Tibial artery (tissue), 4 donors: ENCODE results near the gene SGO1.

ENCODE experiments used
- DNase-seq, 2 donors: peaks; one replicate each; pipeline ENCODE4 v3.0.0-alpha.2; 2019
- H3K27ac ChIP-seq, 2 donors: fragments of 200-600 bp; sonication (generic) in 1 of 2; 1 replicate in 1 of 2; 2 replicates in 1 of 2; pipeline ENCODE4 v1.5.1; 2018 to 2019; ENCODE audit warnings: mild to moderate bottlenecking in 1 of 2
- H3K27me3 ChIP-seq, 2 donors: fragments of 200-600 bp; sonication (generic) in 1 of 2; one replicate each; pipeline versions ENCODE4 v1.5.1 to v1.6.0; 2016 to 2019
- H3K36me3 ChIP-seq, 3 donors: fragments of 200-600 bp; sonication (generic) in 2 of 3; one replicate each; pipeline ENCODE4 v1.5.1; 2016 to 2019; ENCODE audit warnings: mild to moderate bottlenecking in 2 of 3
- H3K4me1 ChIP-seq, 4 donors: fragments of 200-600 bp; sonication (generic) in 2 of 4; 1 replicate in 3 of 4; 2 replicates in 1 of 4; pipeline ENCODE4 v1.5.1; 2016 to 2019
- H3K4me3 ChIP-seq, 2 donors: fragments of 200-600 bp; sonication (generic) in 1 of 2; 1 replicate in 1 of 2; 2 replicates in 1 of 2; pipeline ENCODE4 v1.5.1; 2018 to 2019; ENCODE audit warnings: mild to moderate bottlenecking in 2 of 2
- H3K9me3 ChIP-seq, 3 donors: fragments of 200-600 bp; sonication (generic) in 1 of 3; one replicate each; pipeline ENCODE4 v1.5.1; 2016 to 2019
- CTCF ChIP-seq, 2 experiments: fragments of 200-600 bp in 1 of 2; fragments of 450-650 bp in 1 of 2; IDR thresholded peaks; one replicate each; pipeline ENCODE4 v1.5.1; 2017 to 2019; ENCODE audit warnings: antibody characterized with exemption in 2 of 2, mild to moderate bottlenecking in 1 of 2, moderate library complexity in 1 of 2
- intact Hi-C: fragments of 100-400 bp; cut with DNase I; formaldehyde crosslinking; loops from one replicate; pipeline ENCODE4 v1.15.0; 2023; ENCODE audit warnings: low total_unique reads

The SGO1 gene

GRCh38 chr3:20201143-20201542 is 15.1 kb upstream of the SGO1 start:
- DNase-seq, result no peak
- H3K9me3 ChIP-seq, result peaks cover 0 to 3% (median 0%) of the 10 kb centered on the region in 3 donors
- no peaks in the 10 kb centered on the region for H3K36me3 ChIP-seq
- no peaks in the 10 kb centered on the region for H3K4me1 ChIP-seq
- H3K27me3 ChIP-seq, result no peaks in the 10 kb centered on the region
- H3K4me3 ChIP-seq, result no peak overlapping the region
- TF ChIP-seq CTCF (IDR thresholded peaks at IDR 0.05), result no peak
- H3K27ac ChIP-seq, result no peak overlapping the region
- intact Hi-C loops, result no loop called here

GRCh38 chr3:20197775-20198174 is 11.8 kb upstream of the SGO1 start:
- intact Hi-C loops, result no loop called here
- H3K36me3 ChIP-seq, result no peaks in the 10 kb centered on the region
- TF ChIP-seq CTCF (IDR thresholded peaks at IDR 0.05), result no peak
- no peaks in the 10 kb centered on the region for H3K27me3 ChIP-seq
- no peak overlapping the region for H3K27ac ChIP-seq
- H3K4me1 ChIP-seq, result no peaks in the 10 kb centered on the region
- H3K4me3 ChIP-seq, result no peak overlapping the region
- H3K9me3 ChIP-seq, result no peaks in the 10 kb centered on the region
- no peak for DNase-seq

- intact Hi-C loops, result no loop called here
- Histone ChIP-seq H3K4me3 (no peak overlapping the region), H3K27me3 (no peaks in the 10 kb centered on the region), H3K4me1 (no peaks in the 10 kb centered on the region), H3K27ac (no peak overlapping the region), H3K9me3 (no peaks in the 10 kb centered on the region), H3K36me3 (no peaks in the 10 kb centered on the region)
- TF ChIP-seq CTCF (IDR thresholded peaks at IDR 0.05), result no peak
- DNase-seq, result no peak
These were observed 8.9 kb upstream of the SGO1 start for GRCh38 chr3:20194793-20195460.

GRCh38 chr3:20190991-20191390 is 5.0 kb upstream of the SGO1 start:
- intact Hi-C loops, result no loop called here
- H3K27ac ChIP-seq, result no peak overlapping the region
- no peaks in the 10 kb centered on the region for H3K36me3 ChIP-seq
- H3K4me1 ChIP-seq, result peaks cover 0 to 9% (median 0%) of the 10 kb centered on the region in 4 donors
- no peaks in the 10 kb centered on the region for H3K9me3 ChIP-seq
- no peak for TF ChIP-seq CTCF (IDR thresholded peaks at IDR 0.05)
- no peak for DNase-seq
- H3K27me3 ChIP-seq, result no peaks in the 10 kb centered on the region
- H3K4me3 ChIP-seq, result no peak overlapping the region

GRCh38 chr3:20186600-20187004 is 596 bp upstream of the SGO1 start:
- Histone ChIP-seq H3K27ac (peak overlapping the region; percentile 92 to 93), H3K4me1 (peaks cover 0 to 16% (median 4%) of the 10 kb centered on the region in 4 donors), H3K36me3 (no peaks in the 10 kb centered on the region), H3K4me3 (peak overlapping the region; percentile 64 to 77), H3K9me3 (no peaks in the 10 kb centered on the region), H3K27me3 (no peaks in the 10 kb centered on the region)
- no peak for TF ChIP-seq CTCF (IDR thresholded peaks at IDR 0.05)
- no peak for DNase-seq
- intact Hi-C loops, result loop anchor here (5.0 kb wide), 1 partner anchor 144 kb away; the partner anchor contains the start of gene KAT2B
